GM12873 (cell line): ENCODE data around the gene COG6.

Experiments
- CTCF ChIP-seq: IDR thresholded peaks from 2 replicates; pipeline ENCODE4 v1.5.1; 2012; ENCODE audit warnings: low read depth, mild to moderate bottlenecking, moderate library complexity, low read length, control low read depth; ENCODE audit not compliant: insufficient read depth; ENCODE audit errors: missing control alignments

Gene COG6

DNA sequence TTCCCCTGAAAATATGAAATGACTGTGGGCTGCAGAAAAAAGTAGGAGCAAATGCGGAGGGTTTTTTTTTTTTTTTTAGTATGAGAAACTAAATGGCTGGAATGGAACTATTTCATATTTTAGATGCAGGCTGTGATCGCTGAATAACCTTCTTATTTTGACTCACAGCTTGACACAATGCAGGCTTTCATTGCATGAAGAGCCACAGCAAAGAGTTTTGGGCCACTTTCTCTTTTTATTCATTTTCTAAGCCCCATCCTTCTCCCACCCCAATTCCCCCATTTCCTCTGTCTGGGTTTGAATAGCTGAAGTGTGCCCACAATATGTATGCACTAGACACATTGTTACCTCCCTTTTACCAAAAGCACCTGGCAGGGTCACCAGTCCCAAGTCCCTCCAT lies 125.9 kb downstream of the COG6 start:
- TF ChIP-seq CTCF: no peak

DNA sequence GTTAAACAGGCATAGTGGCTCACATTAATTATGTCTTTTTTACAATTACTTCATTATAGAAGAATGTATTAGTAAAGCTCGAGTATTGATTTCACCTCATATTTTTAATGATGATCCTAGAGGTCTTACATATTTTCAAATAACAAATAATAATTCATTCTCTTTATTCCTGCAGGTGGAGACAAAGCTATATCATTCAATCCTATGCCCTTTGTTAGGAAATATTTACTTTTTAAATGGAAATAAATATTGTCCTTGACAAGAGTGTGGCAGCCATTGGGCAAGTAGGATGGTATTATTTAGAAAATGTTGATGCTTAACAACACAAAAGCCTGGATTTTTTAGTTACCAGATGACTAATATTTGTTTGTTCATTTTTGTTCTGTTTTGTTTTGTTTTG lies 127.6 kb downstream of the COG6 start:
- TF ChIP-seq CTCF: no peak

GRCh38 chr13:39784347-39784746 lies 128.9 kb downstream of the COG6 start:
- TF ChIP-seq CTCF: no peak

- TF ChIP-seq CTCF: no peak
These were observed 130.6 kb downstream of the COG6 start for GRCh38 chr13:39786091-39786490.

GRCh38 chr13:39787086-39787487 lies 131.6 kb downstream of the COG6 start:
- TF ChIP-seq CTCF: no peak

DNA sequence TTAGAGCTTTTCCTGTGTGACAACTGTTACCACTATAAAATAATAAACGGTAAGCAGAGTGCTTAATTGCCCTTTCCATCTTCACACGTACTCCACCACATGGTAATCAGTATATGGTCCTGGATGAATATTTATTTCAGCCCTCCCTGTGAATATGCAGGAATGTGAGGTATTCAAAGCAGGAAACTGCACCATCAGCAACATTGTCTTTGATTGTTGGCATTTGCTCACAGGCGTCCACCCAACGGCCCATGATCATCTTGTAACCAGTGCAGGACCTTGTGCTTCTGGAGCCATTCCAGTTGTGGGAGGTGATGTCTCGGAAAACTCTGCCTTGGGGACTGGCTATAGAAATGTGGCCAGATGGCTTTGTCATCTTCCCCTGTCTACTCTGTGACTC lies 132.6 kb downstream of the COG6 start:
- no peak for TF ChIP-seq CTCF

DNA sequence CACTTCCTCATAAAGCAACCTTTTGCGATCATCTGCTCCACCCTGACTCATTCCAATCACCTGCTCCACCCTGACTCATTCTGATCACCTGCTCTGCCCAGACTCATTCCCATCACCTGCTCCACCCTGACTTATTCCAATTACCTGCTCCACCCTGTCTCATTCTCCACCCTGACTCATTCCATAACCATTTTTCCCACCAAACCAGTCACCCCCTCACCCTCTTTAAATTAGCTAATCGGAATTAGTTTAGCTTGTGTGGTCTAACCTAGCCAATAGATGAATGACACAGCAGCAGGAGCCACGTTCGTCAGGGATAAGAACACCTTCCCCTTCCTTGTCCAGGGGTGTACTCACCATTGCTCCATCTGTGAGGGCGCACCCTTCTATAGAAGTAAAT lies 134.0 kb downstream of the COG6 start:
- TF ChIP-seq CTCF: no peak
